ENCODE results near the gene ARHGAP42. TPM values are rescaled to one million over a fixed set of nuclear protein-coding genes. Genes with fewer than 3 reads are reported as not detected.

The ARHGAP42 gene
- polyA plus RNA-seq, 1 donor (not counting 4 experiments of a cell fraction or from before 2014, with no cell fraction given) = 5.5 TPM

- dilution Hi-C loops (cut with MboI; ENCODE audit: extremely low pct_ligation_motif_present, low sequenced_read_pairs) = no loop called here
- H3K36me3 ChIP-seq (ENCODE audit: control insufficient read depth in 2 of 2, extremely low read depth in 1 of 2, insufficient read depth in 2 of 2, low read length in 2 of 2) = no peaks in the 10 kb centered on the region
- no peak overlapping the region for H3K27ac ChIP-seq (ENCODE audit: control insufficient read depth, insufficient read depth, low read length)
- FAIRE-seq (no peak), DNase-seq (ENCODE audit: low read depth, low spot score) (no peak)
- no peaks in the 10 kb centered on the region for H3K9me3 ChIP-seq (ENCODE audit: control insufficient read depth, low read depth, low read length)
- no peak overlapping the region for H3K9ac ChIP-seq (ENCODE audit: control insufficient read depth, extremely low read depth, insufficient read depth, low read length)
- TF ChIP-seq CTCF (optimal IDR thresholded peaks at IDR 0.05 in 1 of 3, IDR thresholded peaks at IDR 0.05 in 1 of 3, conservative IDR thresholded peaks at IDR 0.05 in 1 of 3; ENCODE audit: extremely low read depth in 1 of 3, insufficient read depth in 2 of 3, low read length in 3 of 3) (no peak), EZH2 (IDR thresholded peaks at IDR 0.05; ENCODE audit: low read length) (no peak)
- no peak overlapping the region for H3K4me3 ChIP-seq (ENCODE audit: control insufficient read depth in 2 of 3, extremely low read depth in 1 of 3, insufficient read depth in 2 of 3, low read depth in 1 of 3, low read length in 3 of 3)
- H3K27me3 ChIP-seq (ENCODE audit: control insufficient read depth, extremely low read depth, insufficient read depth, low read length) = no peaks in the 10 kb centered on the region
- H4K20me1 ChIP-seq (ENCODE audit: control insufficient read depth, extremely low read depth, insufficient read depth, low read length) = no peaks in the 10 kb centered on the region
- no peaks in the 10 kb centered on the region for H3K9me1 ChIP-seq (ENCODE audit: control insufficient read depth, extremely low read depth, insufficient read depth, low read length)
- H3K4me2 ChIP-seq (ENCODE audit: control insufficient read depth, extremely low read depth, insufficient read depth, low read depth, low read length) = no peak overlapping the region
- H3K79me2 ChIP-seq (ENCODE audit: control insufficient read depth, insufficient read depth, low read length) = no peaks in the 10 kb centered on the region
- H3K4me1 ChIP-seq (ENCODE audit: control insufficient read depth, extremely low read depth, insufficient read depth, low read length) = no peaks in the 10 kb centered on the region
- H2AFZ ChIP-seq (ENCODE audit: control insufficient read depth, low read length) = no peak overlapping the region
Observed at GRCh38 chr11:100638648-100639047, 48.4 kb upstream of the ARHGAP42 start.

DNA sequence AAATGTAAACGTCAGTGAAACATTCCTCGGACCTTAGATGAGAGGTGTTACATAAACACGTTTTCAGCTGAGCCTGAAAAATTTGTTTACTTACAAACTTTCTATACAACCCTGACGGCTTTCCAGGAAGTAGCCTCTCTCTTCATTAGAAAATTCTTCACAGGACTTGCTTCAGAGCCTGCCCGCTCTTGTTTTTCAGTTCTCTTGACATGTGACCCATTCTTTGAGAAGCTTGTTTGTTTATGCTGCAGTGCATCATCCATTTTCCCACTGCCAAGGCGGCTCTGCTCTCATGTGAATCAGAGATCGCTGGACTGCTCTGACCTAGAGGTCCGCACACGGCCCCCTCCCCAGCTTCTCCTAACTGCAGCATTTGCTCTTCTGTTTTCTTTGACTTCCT is 47.9 kb upstream of the ARHGAP42 start:
- Histone ChIP-seq H2AFZ (ENCODE audit: control insufficient read depth, low read length) (peak overlapping the region; percentile 2), H4K20me1 (ENCODE audit: control insufficient read depth, extremely low read depth, insufficient read depth, low read length) (no peaks in the 10 kb centered on the region), H3K9me1 (ENCODE audit: control insufficient read depth, extremely low read depth, insufficient read depth, low read length) (no peaks in the 10 kb centered on the region), H3K9me3 (ENCODE audit: control insufficient read depth, low read depth, low read length) (no peaks in the 10 kb centered on the region), H3K4me1 (ENCODE audit: control insufficient read depth, extremely low read depth, insufficient read depth, low read length) (no peaks in the 10 kb centered on the region), H3K9ac (ENCODE audit: control insufficient read depth, extremely low read depth, insufficient read depth, low read length) (no peak overlapping the region), H3K27me3 (ENCODE audit: control insufficient read depth, extremely low read depth, insufficient read depth, low read length) (no peaks in the 10 kb centered on the region), H3K79me2 (ENCODE audit: control insufficient read depth, insufficient read depth, low read length) (no peaks in the 10 kb centered on the region), H3K4me3 (ENCODE audit: control insufficient read depth in 2 of 3, extremely low read depth in 1 of 3, insufficient read depth in 2 of 3, low read depth in 1 of 3, low read length in 3 of 3) (no peak overlapping the region), H3K36me3 (ENCODE audit: control insufficient read depth in 2 of 2, extremely low read depth in 1 of 2, insufficient read depth in 2 of 2, low read length in 2 of 2) (no peaks in the 10 kb centered on the region), H3K4me2 (ENCODE audit: control insufficient read depth, extremely low read depth, insufficient read depth, low read depth, low read length) (no peak overlapping the region), H3K27ac (ENCODE audit: control insufficient read depth, insufficient read depth, low read length) (no peak overlapping the region)
- no peak for FAIRE-seq
- dilution Hi-C loops (cut with MboI; ENCODE audit: extremely low pct_ligation_motif_present, low sequenced_read_pairs) = no loop called here
- no peak for DNase-seq (ENCODE audit: low read depth, low spot score)
- TF ChIP-seq EZH2 (IDR thresholded peaks at IDR 0.05; ENCODE audit: low read length) (no peak), CTCF (optimal IDR thresholded peaks at IDR 0.05 in 1 of 3, IDR thresholded peaks at IDR 0.05 in 1 of 3, conservative IDR thresholded peaks at IDR 0.05 in 1 of 3; ENCODE audit: extremely low read depth in 1 of 3, insufficient read depth in 2 of 3, low read length in 3 of 3) (no peak)
